HG03378 (cell line): ENCODE results near the gene RAB17.
"Not testable (repeated sequence)": the region's sequence is repeated elsewhere in the genome, so short reads cannot be mapped to it uniquely, and the experiment has no call there.

Source experiments
- ATAC-seq: cut with Tn5 transposase; IDR thresholded peaks from one replicate; pipeline ENCODE4 v1.9.1; 2021; ENCODE audit warnings: mild to moderate bottlenecking, moderate library complexity; ENCODE audit not compliant: unreplicated experiment

The RAB17 gene

GRCh38 chr2:237600205-237600846 is 9.8 kb upstream of the RAB17 start:
- ATAC-seq: no peak

- no peak for ATAC-seq
These were observed 9.1 kb upstream of the RAB17 start for GRCh38 chr2:237599465-237600110.

- ATAC-seq: no peak
These were observed 8.1 kb upstream of the RAB17 start for GRCh38 chr2:237598468-237599208.

- ATAC-seq: no peak
These were observed 6.9 kb upstream of the RAB17 start for GRCh38 chr2:237597196-237598145.

- no peak for ATAC-seq
These were observed 6.1 kb upstream of the RAB17 start for GRCh38 chr2:237596520-237597195.

- not testable (repeated sequence) for ATAC-seq
These were observed 5.4 kb upstream of the RAB17 start for GRCh38 chr2:237595829-237596519.

GRCh38 chr2:237594514-237594871 is 4.0 kb upstream of the RAB17 start:
- no peak for ATAC-seq

GRCh38 chr2:237593596-237594320 is 3.2 kb upstream of the RAB17 start:
- ATAC-seq: no peak

- ATAC-seq: no peak
These were observed 2.5 kb upstream of the RAB17 start for GRCh38 chr2:237593036-237593435.

GRCh38 chr2:237592425-237592980 is 2.0 kb upstream of the RAB17 start:
- ATAC-seq: no peak

- no peak for ATAC-seq
These were observed 777 bp upstream of the RAB17 start for GRCh38 chr2:237591141-237591881.

- no peak for ATAC-seq
These were observed 2.4 kb downstream of the RAB17 start for GRCh38 chr2:237588044-237588696.

GRCh38 chr2:237585590-237586221 is 4.8 kb downstream of the RAB17 start:
- ATAC-seq: no peak

GRCh38 chr2:237583385-237584295 is 6.9 kb downstream of the RAB17 start:
- no peak for ATAC-seq

GRCh38 chr2:237581751-237582746 is 8.5 kb downstream of the RAB17 start:
- ATAC-seq: no peak
